Esophagus muscularis mucosa (tissue), 4 donors: ENCODE measurements around the gene SPAG4. TPM values are rescaled to one million over a fixed set of nuclear protein-coding genes. Genes with fewer than 3 reads are reported as not detected.

Experiments
- DNase-seq: peaks from one replicate; pipeline ENCODE4 v3.0.0-alpha.2; 2017; ENCODE audit errors: extremely low spot score
- H3K27ac ChIP-seq, 4 donors: fragments of 200-600 bp; sonication (generic); replicated peaks in 1 of 4; 1 replicate in 3 of 4; 2 replicates in 1 of 4; pipeline ENCODE4 v1.5.1; 2016 to 2019; ENCODE audit warnings: mild to moderate bottlenecking in 1 of 4
- H3K27me3 ChIP-seq, 4 donors: fragments of 200-600 bp; sonication (generic); one replicate each; pipeline versions ENCODE4 v1.5.1 to v1.6.0; 2016 to 2019
- H3K36me3 ChIP-seq, 4 donors: fragments of 200-600 bp; sonication (generic); one replicate each; pipeline ENCODE4 v1.5.1; 2016 to 2019
- H3K4me1 ChIP-seq, 4 donors: fragments of 200-600 bp; sonication (generic); one replicate each; pipeline ENCODE4 v1.5.1; 2016 to 2019
- H3K4me3 ChIP-seq, 4 donors: fragments of 200-600 bp; sonication (generic); 1 replicate in 2 of 4; 2 replicates in 2 of 4; pipeline ENCODE4 v1.5.1; 2016 to 2019; ENCODE audit warnings: mild to moderate bottlenecking in 4 of 4, moderate library complexity in 1 of 4
- H3K9me3 ChIP-seq, 4 donors: fragments of 200-600 bp; sonication (generic); 1 replicate in 3 of 4; 2 replicates in 1 of 4; pipeline ENCODE4 v1.5.1; 2016 to 2019
- EP300 ChIP-seq: sonication (generic); formaldehyde crosslinking; IDR thresholded peaks from one replicate; pipeline ENCODE4 v1.6.1; 2017; ENCODE audit warnings: antibody characterized with exemption
- POLR2A ChIP-seq: fragments of 450-650 bp; IDR thresholded peaks from one replicate; pipeline ENCODE4 v1.6.1; 2017; ENCODE audit warnings: antibody characterized with exemption, moderate library complexity, mild to moderate bottlenecking, low read depth
- POLR2AphosphoS5 ChIP-seq, 2 donors: sonication (generic); formaldehyde crosslinking; IDR thresholded peaks; one replicate each; pipeline ENCODE4 v1.6.1; 2017; ENCODE audit warnings: antibody characterized with exemption in 2 of 2
- WGBS: methylation state at CpG from one replicate; pipeline ENCODE4 v1.1.5; 2018; 5-methylcytosine and 5-hydroxymethylcytosine counted together
- intact Hi-C: fragments of 100-400 bp; cut with DNase I; formaldehyde crosslinking; loops from one replicate; pipeline ENCODE4 v1.15.1; 2023
- total RNA-seq, 4 donors: library from RNA; depleted of rRNA; stranded (reverse); fragments of >200 nt; gene quantifications; one replicate each; pipeline versions ENCODE4 v1.1.0 to v1.2.1, GENCODE V29; 2016
- TF ChIP-seq, protein P1 (sequence below), 3 experiments: fragments of 200-600 bp in 2 of 3; fragments of 450-650 bp in 1 of 3; sonication (generic) in 2 of 3; IDR thresholded peaks; one replicate each; pipeline ENCODE4 v1.5.1; 2017 to 2019; ENCODE audit warnings: antibody characterized with exemption in 3 of 3, mild to moderate bottlenecking in 2 of 3, moderate library complexity in 1 of 3

Gene SPAG4
- total RNA-seq, 4 donors from 2014 or later, result 2.6 to 5.0 (median 2.9) TPM

DNA sequence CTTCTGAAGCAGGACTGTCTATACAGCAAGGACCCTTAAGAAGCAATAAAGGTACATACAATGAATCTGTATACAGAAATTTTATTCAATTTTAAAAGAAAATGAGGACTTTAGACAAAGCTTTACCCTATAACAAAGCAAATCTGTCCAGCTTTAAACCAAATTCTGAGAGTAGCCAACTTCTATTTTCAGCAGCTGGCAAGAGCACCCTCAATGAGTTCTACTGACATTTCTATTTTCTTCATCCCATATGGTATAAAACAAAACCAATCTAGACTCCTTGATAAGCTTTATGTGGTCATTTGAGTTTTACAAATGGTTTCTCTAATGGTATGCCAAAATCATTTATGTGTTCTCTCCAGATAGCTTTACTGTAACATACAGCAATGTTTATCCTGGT, 36.3 kb downstream of the SPAG4 start:
- Histone ChIP-seq H3K36me3 (peaks cover 4 to 31% (median 29%) of the 10 kb centered on the region in 4 donors), H3K27me3 (no peaks in the 10 kb centered on the region), H3K4me1 (peaks cover 20 to 63% (median 61%) of the 10 kb centered on the region in 4 donors), H3K27ac (no peak overlapping the region), H3K9me3 (no peaks in the 10 kb centered on the region), H3K4me3 (no peak overlapping the region)
- no peak for DNase-seq
- TF ChIP-seq POLR2A, result no peak
- no peak for TF ChIP-seq POLR2AphosphoS5 (IDR thresholded peaks at IDR 0.05)
- TF ChIP-seq, protein P1, sequence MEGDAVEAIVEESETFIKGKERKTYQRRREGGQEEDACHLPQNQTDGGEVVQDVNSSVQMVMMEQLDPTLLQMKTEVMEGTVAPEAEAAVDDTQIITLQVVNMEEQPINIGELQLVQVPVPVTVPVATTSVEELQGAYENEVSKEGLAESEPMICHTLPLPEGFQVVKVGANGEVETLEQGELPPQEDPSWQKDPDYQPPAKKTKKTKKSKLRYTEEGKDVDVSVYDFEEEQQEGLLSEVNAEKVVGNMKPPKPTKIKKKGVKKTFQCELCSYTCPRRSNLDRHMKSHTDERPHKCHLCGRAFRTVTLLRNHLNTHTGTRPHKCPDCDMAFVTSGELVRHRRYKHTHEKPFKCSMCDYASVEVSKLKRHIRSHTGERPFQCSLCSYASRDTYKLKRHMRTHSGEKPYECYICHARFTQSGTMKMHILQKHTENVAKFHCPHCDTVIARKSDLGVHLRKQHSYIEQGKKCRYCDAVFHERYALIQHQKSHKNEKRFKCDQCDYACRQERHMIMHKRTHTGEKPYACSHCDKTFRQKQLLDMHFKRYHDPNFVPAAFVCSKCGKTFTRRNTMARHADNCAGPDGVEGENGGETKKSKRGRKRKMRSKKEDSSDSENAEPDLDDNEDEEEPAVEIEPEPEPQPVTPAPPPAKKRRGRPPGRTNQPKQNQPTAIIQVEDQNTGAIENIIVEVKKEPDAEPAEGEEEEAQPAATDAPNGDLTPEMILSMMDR (IDR thresholded peaks at IDR 0.05), result no peak
- TF ChIP-seq EP300, result no peak
- intact Hi-C loops, result no loop called here

DNA sequence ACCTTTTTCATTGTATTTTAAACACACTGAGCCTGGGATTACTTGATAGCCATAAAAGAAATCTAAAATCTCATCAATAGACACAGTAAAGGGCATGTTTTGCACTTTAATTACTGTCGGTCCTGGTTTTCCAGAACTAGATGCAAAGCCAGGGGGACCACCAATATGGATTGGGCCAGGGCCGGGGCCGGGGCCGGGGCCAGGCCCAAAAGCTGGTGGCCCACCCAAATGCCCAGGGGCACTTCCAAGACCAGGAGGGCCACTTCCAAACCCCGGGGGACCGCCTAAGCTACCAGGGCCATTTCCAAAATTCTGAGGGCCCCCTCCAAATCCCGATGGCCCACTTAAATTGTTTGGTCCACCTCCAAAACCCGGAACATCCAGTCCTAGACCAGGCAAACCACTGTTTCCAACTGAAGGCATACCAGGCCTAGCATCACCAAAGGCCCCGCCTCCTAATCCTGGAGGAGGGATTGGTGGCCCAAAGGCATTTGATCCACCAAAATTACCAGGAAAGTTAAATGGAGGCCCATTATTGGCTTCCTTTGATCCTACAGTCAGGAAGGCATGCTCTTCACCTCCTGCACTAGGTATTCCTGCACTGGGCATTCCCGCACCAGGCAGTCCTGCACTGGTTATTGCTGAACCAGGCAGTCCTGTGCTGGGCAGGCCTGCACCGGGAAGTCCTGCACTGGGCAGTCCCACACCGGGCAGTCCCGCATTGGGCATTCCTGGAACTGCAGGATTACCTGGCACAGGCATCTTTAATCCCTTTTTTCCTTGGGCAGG, 37.2 kb downstream of the SPAG4 start:
- H3K27me3 ChIP-seq, result no peaks in the 10 kb centered on the region
- TF ChIP-seq POLR2AphosphoS5 (IDR thresholded peaks at IDR 0.05) (no peak), EP300 (no peak), POLR2A (no peak)
- TF ChIP-seq, protein P1 (IDR thresholded peaks at IDR 0.05), result no peak
- intact Hi-C loops, result no loop called here
- no peak overlapping the region for H3K4me3 ChIP-seq
- WGBS, result 95% methylated on average over 10 of the region's 13 CpGs
- peaks cover 26 to 70% (median 70%) of the 10 kb centered on the region in 4 donors for H3K4me1 ChIP-seq
- H3K36me3 ChIP-seq, result peaks cover 4 to 31% (median 29%) of the 10 kb centered on the region in 4 donors
- peak; percentile 60 for DNase-seq
- H3K27ac ChIP-seq, result no peak overlapping the region
- H3K9me3 ChIP-seq, result no peaks in the 10 kb centered on the region

DNA sequence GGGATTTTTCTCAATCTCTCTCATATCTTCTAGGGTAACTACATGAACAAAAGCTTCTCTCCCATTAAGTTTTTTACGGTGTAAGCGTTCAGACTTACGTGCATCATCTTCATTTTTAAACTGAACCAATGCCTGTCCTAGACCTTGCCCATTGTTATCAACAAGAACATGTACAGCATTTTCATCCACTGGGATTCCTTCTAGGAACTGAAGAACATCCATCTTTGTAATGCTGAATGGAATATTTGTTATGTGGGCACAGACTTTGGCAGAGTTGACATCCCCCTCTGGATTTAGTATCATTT, 37.8 kb downstream of the SPAG4 start:
- Histone ChIP-seq H3K27ac (no peak overlapping the region), H3K4me3 (no peak overlapping the region), H3K9me3 (no peaks in the 10 kb centered on the region), H3K4me1 (peaks cover 32 to 73% (median 70%) of the 10 kb centered on the region in 4 donors), H3K27me3 (no peaks in the 10 kb centered on the region), H3K36me3 (peaks cover 4 to 31% (median 29%) of the 10 kb centered on the region in 4 donors)
- no peak for TF ChIP-seq POLR2AphosphoS5 (IDR thresholded peaks at IDR 0.05)
- TF ChIP-seq EP300, result no peak
- no peak for TF ChIP-seq POLR2A
- TF ChIP-seq, protein P1 (IDR thresholded peaks at IDR 0.05), result no peak
- intact Hi-C loops, result no loop called here
- 100% methylated on average over 3 of the region's 3 CpGs for WGBS
- no peak for DNase-seq

DNA sequence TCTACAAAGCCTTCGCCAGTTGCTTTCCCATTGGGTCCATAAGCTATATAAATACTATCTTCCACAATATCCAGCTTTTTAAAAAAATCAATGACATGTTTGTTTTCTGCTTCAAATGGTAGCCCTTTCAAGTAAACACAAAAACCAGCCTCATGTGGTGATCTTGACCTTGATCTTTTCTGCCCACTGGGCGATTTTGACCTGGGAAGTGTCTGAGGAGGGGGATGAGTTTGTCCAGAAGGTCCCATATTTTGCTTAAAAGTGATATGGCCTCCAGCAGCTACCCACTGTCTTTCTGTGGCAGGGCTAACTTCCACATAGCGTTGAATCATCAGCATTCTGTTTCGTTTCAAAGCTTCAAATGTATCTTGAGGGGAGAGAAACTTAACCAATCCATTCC, 38.3 kb downstream of the SPAG4 start:
- intact Hi-C loops, result no loop called here
- DNase-seq, result no peak
- Histone ChIP-seq H3K9me3 (no peaks in the 10 kb centered on the region), H3K36me3 (peaks cover 4 to 31% (median 29%) of the 10 kb centered on the region in 4 donors), H3K27ac (no peak overlapping the region), H3K4me1 (peaks cover 33 to 73% (median 70%) of the 10 kb centered on the region in 4 donors), H3K4me3 (no peak overlapping the region), H3K27me3 (no peaks in the 10 kb centered on the region)
- TF ChIP-seq POLR2A, result no peak
- no peak for TF ChIP-seq EP300
- no peak for TF ChIP-seq POLR2AphosphoS5 (IDR thresholded peaks at IDR 0.05)
- TF ChIP-seq, protein P1 (IDR thresholded peaks at IDR 0.05), result no peak
- 89% methylated on average over 4 of the region's 4 CpGs for WGBS
